Posterior vena cava (tissue), 2 donors: Measurements from ENCODE around the gene PDK2. TPM values are rescaled to one million over a fixed set of nuclear protein-coding genes. Genes with fewer than 3 reads are reported as not detected.

Experiments used
- DNase-seq: peaks from one replicate; pipeline ENCODE4 v3.0.0-alpha.2; 2020; ENCODE audit warnings: low spot score
- intact Hi-C, 2 donors: fragments of 100-400 bp; cut with DNase I; formaldehyde crosslinking; loops; one replicate each; pipeline versions ENCODE4 v1.14.1 to v1.14.2; 2022 to 2023
- total RNA-seq, 2 donors: library from RNA; stranded (reverse); fragmentation: NEBNext Ultra II Directional; extraction: Animal tissue kit (Norgen Biotek cat#: 25700); gene quantifications; one replicate each; pipeline ENCODE4 v1.2.1, GENCODE V29; 2021
- donor health status: DM: yes; HTN: yes; CAD: no.
- donor health status: DM: yes; HTN: yes; CAD: no.

The PDK2 gene
- total RNA-seq, 2 donors from 2014 or later: 26.0 to 27.7 TPM

- no peak for DNase-seq
- intact Hi-C loops: no loop called here
Measured at GRCh38 chr17:50139185-50139783, 44.1 kb downstream of the PDK2 start.

GRCh38 chr17:50139950-50140885, 45.1 kb downstream of the PDK2 start:
- peak; percentile 95 for DNase-seq
- intact Hi-C loops: no loop called here

GRCh38 chr17:50141026-50141744, 46.0 kb downstream of the PDK2 start:
- no peak for DNase-seq
- intact Hi-C loops: no loop called here

GRCh38 chr17:50141745-50142110, 46.6 kb downstream of the PDK2 start:
- no peak for DNase-seq
- intact Hi-C loops: no loop called here

- intact Hi-C loops: no loop called here
- no peak for DNase-seq
Measured at GRCh38 chr17:50143461-50144176, 48.5 kb downstream of the PDK2 start.

- DNase-seq: no peak
- intact Hi-C loops: no loop called here
Measured at GRCh38 chr17:50144355-50144754, 49.2 kb downstream of the PDK2 start.

GRCh38 chr17:50144845-50145531, 49.8 kb downstream of the PDK2 start:
- intact Hi-C loops: no loop called here
- DNase-seq: no peak

- intact Hi-C loops: no loop called here
- DNase-seq: no peak
Measured at GRCh38 chr17:50145532-50146229, 50.5 kb downstream of the PDK2 start.

GRCh38 chr17:50146230-50146926, 51.2 kb downstream of the PDK2 start:
- intact Hi-C loops: no loop called here
- DNase-seq: no peak

GRCh38 chr17:50146927-50147665, 51.9 kb downstream of the PDK2 start:
- DNase-seq: no peak
- intact Hi-C loops: no loop called here

GRCh38 chr17:50147841-50148225, 52.7 kb downstream of the PDK2 start:
- intact Hi-C loops: no loop called here
- no peak for DNase-seq

- intact Hi-C loops: no loop called here
- peak; percentile 86 for DNase-seq
Measured at GRCh38 chr17:50148226-50149090, 53.3 kb downstream of the PDK2 start.

GRCh38 chr17:50149091-50149416, 53.9 kb downstream of the PDK2 start:
- intact Hi-C loops: no loop called here

GRCh38 chr17:50149417-50150353, 54.5 kb downstream of the PDK2 start:
- intact Hi-C loops: loop anchor here in 1 of 2 donors (1.0 kb wide), 1 partner anchor 50 kb away; no protein-coding TSS in a partner anchor
- peak; percentile 90 for DNase-seq

More at GRCh38 chr17:50149091-50149416, 53.9 kb downstream of the PDK2 start:
- DNase-seq: no peak
